Hematopoietic multipotent progenitor cell treated with erythropoietin and hydrocortisone succinate and interleukin-3 and kit ligand, for 4 days (in vitro differentiated cells): Measurements from ENCODE around the gene TFDP2.
A peak's percentile ranks its signal among the peaks of the same experiment; 100 is the strongest.
"Not testable (repeated sequence)": the region's sequence is repeated elsewhere in the genome, so short reads cannot be mapped to it uniquely, and the experiment has no call there.

Source experiments
- DNase-seq: peaks from one replicate; pipeline ENCODE4 v3.0.0-alpha.2; 2015

The TFDP2 gene

DNA sequence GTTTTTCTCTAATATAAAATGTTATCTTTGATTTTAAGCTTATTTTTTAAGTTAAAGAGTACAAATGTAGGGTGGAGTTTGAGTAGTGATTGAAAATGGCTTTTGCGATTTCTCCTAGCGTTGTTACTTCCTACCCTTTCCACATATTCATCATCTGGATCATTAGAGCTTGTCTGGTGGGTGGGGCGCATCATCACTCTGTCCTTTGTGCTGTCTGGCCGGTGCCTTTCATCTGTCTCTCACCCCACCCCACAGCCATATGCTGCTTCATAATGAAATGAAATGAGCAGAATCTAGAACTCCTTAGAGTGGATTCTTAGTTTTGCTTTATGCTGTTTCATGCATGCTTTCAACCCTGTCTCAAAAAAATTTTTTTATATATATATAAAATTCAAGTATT is 228.6 kb downstream of the TFDP2 start:
- no peak for DNase-seq

DNA sequence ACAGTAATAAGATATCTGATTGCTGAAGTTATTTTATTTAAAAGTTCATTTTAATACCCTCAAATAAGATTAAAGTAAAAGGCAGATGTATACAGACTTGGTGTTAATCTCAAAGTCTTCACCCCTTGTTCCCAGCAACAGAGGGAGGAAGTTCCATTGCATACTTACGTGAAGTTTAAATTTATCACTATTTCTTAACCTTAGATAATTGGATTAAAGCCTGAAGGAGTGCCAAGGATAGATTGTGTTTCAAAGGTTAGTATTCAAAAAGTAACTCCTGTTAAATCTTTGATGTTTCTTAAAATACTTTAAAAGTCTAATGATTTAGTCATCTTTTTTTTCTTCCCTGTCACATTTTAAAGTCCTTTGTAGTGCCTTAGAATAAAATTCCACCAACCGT is 233.6 kb downstream of the TFDP2 start:
- DNase-seq: no peak

DNA sequence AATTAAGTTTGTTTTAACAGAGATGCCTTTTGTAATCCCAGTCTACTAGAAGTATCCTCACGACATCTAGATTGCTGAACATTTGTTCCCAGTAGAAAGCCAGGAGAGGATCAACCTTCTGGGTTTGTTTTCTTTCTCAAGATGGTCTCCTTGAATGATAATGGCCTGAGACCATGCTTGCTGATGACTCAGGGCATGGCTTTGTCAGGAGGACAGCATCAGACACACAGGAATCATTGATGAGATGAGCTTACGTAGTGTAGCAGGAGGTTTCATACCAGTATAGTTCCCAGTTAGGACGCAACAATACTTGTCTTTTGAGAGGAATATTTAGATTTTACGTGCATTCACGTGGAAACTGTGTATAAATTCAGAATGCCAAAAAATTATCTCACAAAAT is 234.3 kb downstream of the TFDP2 start:
- no peak for DNase-seq

DNA sequence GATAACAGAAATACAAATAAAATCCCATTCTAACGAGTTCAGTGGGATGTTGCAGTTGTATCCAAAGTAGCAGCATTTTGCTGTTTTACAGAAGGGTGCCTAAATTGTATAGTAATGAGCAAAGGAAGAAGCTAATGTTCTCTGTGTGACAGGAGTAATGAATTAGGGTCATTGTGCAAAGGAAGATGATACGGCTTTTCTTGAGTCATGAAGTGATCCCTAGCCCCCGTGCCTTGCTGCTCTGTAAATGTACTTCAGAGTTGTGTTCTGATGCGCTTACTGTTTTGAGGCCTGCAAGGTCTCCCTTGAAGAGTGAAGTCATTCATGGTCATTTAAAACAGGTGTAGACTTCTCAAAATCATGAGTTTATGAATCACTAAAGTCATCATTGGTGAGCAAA is 235.0 kb downstream of the TFDP2 start:
- DNase-seq: no peak

DNA sequence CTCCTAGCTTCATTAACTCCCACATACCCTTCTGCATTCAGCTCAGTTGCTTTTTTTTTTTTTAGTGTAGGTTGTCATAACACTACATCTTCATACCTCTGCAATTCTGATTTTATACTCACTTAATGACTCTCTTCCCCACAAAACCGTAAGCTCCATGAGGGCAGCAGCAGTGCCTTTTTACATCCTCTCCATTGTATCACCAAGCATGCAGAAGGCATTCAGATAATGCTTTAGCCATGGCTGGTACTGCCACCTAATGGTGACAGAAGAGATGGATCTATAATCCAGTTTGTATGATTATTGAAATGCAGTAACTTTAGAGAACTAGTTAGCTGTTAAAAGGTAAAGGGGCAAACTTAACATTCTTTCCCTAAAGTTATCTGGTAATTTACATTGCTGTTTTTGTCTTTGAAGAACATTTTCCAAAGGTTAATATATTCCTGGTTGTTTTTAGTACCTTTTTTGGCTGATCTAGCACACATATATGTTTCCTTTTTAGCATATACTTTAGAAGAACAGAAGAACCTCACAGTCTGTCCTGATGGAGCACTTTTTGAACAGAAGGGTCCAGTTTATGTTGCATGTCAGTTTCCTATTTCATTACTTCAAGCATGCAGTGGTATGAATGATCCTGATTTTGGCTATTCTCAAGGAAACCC is 236.1 kb downstream of the TFDP2 start:
- DNase-seq: peak; percentile 89

DNA sequence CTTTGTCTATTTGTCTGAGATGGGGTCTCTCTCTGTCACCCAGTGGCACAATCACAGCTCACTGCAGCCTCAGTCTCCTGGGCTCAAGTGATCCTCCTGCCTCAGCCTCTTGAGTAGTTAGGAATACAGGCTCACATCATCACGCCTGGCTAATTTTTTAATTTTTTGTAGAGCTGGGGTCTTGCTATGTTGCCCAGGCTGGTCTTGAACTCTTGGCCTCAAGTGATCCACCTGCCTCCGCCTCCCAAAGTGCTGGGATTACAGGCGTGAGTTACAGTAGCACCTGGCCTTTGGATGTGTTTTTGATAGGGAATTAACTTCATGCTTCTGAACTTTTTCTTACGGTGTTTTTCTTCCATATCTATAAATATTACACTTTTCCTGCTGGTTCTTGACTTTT is 239.4 kb downstream of the TFDP2 start:
- not testable (repeated sequence) for DNase-seq

DNA sequence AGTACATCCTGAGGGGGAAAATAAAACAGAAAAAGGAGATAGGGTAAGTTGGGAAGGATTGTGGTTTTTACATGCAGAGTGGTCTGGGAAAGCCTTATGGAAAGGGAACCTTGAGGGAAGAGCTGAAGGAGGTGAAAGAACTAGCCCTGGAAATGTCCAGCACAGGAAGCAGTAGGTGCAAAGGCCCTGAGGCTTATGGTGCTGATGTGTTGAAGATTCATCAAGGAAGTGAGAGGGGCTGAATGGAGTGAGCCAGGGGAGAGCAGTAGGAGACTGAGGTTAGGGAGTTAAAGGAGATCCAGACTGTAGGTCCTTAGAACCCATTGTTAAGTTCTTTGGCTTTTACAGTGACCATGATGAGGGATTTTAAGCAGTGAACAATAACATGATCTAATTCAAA is 239.9 kb downstream of the TFDP2 start:
- no peak for DNase-seq

DNA sequence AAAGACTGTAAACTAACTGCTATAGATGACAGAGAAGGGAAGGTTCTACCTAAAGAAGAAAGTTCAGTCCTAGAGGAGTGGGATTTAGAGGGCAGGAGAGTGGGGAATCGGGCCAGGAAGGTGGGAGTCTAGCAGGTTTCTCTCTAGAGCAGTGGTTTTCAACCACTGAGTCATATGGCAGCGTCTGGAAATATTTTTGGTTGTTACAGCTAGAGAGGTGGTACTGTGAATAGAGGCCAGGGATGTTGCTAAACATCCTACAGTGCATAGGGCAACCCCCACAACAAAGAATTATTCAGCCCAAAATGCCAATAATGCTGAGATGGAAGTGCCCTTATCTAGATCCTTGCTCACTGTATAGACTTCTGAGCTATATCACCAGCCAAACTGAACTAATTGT is 244.2 kb downstream of the TFDP2 start:
- DNase-seq: no peak

DNA sequence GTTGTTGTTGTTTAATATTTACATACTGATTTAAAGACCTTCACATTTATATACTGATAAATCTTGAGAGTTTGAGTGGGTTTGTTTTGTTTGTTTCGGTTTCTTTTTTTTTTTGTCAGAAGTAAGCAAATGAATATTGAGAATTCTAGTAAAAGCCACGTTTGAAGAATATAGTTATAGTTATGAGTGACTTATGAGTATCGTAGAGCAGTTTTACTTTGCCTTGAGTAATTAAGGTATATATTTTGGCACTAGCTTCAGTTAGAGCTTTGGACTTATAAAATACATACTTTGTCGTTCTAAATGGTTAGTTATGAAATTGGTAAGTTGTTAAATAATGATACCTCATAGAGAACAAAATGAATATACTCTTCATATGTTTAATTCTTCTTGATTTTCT is 245.1 kb downstream of the TFDP2 start:
- DNase-seq: no peak

DNA sequence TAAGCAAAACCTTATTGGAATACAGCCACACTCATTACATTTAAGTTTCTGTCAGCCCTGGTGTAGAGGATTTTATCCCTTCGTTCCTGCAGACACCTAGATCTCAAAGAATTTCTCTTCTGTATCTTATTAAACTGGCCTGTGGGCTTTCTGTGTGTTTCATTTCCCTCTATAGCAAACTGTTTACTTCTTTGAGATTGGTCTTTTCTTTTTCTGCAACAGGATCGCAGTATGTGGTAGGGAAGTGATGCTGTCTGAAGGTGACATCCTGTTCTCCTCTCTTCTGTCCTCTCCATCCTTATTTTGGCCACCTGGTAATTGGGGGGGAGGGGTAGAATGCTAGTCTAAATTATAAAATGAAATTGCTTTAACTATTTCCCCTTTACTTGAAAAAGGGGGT is 247.4 kb downstream of the TFDP2 start:
- DNase-seq: no peak

DNA sequence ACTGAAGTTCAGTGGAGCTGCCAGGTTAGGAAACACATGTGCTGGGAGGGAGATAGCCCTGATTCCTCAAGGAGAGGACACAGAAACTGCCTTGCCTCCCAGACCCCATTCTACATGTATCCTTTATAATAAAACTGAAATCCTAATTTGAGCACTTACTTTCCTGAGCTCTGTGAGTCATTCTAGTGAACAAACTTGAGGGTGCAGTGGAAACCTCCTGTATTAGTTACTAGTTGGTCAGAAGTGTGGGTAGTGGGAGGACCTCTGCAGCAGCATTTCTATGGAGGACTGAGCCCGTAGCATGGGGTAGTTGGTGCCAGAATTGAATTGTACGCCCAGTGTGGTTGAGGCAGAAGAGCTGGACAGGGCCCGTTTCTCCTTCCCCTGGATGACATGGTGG is 249.0 kb downstream of the TFDP2 start:
- DNase-seq: no peak

DNA sequence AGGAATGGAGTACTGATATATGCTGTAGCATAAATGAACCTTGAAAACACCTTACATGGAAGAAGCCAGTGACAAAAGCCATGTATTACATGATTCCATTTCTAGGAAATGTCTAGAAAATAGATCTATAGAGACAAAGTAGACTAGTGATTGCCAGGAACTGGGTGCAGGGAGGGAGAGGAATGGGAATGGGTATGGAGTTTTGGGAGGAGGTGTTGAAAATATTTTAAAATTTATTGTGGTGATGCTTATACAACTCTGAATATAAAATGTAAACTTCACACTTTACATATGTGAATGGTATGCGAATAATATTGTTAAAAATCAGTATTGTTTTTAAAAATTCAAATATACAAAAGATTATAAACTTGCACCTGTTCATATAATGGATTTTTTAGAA is 250.4 kb downstream of the TFDP2 start:
- no peak for DNase-seq

DNA sequence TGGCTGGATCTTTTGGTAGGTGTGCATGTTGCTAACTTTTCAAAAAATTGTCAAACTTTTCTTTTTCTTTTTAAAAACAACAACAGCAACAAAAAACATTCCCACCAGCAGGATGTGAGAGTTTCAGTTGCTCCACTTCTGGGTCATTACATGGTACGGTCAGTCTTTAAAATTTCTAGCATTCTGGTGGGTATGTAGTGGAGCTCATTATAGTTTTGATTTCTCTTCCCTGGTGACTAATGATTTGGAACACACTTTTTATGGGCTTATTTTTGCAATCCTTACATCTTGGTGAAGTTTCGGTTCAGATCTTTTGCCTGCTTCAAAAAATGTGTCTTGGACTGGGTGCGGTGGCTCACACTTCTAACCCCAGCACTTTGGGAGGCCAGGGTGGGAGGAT is 253.6 kb downstream of the TFDP2 start:
- DNase-seq: no peak

DNA sequence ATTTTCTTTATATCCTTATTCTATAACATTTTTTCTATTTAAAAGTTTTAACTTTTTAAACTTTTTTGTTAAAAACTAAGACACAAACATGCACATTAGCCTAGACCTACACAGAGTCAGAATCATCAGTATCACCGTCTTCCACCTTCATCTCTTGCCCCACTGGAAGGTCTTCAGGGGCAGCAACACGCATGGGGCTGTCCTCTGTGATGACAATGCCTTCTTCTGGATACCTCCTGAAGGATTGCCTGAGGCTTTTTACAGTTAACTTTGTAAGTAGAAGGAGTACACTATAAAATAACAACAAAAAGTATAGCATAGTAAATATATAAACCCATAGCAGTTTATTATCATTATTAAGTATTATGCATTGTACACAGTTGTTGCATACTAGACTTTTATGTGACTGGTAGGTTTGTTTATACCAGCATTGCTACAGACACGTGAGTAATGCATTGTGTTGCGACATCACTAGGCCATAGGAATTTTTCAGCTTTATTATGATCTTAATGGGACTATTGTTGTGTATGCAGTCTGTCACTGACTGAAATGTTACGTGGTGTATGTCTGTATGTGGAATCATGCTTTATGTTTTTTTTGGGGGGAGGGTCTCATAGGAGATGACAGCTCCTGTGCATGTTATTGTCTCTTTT is 254.7 kb downstream of the TFDP2 start:
- peak; percentile 35 for DNase-seq
